ENCODE results near the gene N4BP3.

- TF ChIP-seq POLR2A (IDR thresholded peaks at IDR 0.05; ENCODE audit: extremely low read depth, insufficient read length): no peak
- no peak for TF ChIP-seq CTCF (IDR thresholded peaks at IDR 0.05; ENCODE audit: low read depth, low read length)
Measured at GRCh38 chr5:178107756-178108310, 5.5 kb upstream of the N4BP3 start.

Data from NB4 (cell line).